Natural killer cell (primary cell): ENCODE results near the gene LRP8. TPM values are rescaled to one million over a fixed set of nuclear protein-coding genes. Genes with fewer than 3 reads are reported as not detected.

Experiments used
- ATAC-seq, 3 donors: fragments of 150-1000 bp in 2 of 3; fragments of 200-7000 bp in 1 of 3; cut with Tn5 transposase; 1 replicate in 1 of 3; 2 replicates in 2 of 3; pipeline ENCODE4 v1.10.0; 2021; ENCODE audit warnings: mild to moderate bottlenecking in 2 of 3, moderate library complexity in 2 of 3
- DNase-seq, 2 donors: peaks; one replicate each; pipeline versions ENCODE4 v3.0.0 to v3.0.0-alpha.2; 2013 to 2021; ENCODE audit warnings: mixed read lengths in 1 of 2
- H3K27ac ChIP-seq: one replicate; pipeline ENCODE4 v1.5.1; 2013; ENCODE audit warnings: mild to moderate bottlenecking, low read length
- H3K27me3 ChIP-seq: one replicate; pipeline ENCODE4 v1.6.1; 2013; ENCODE audit warnings: low read length; ENCODE audit not compliant: control insufficient read depth, insufficient read depth
- H3K36me3 ChIP-seq: one replicate; pipeline ENCODE4 v1.6.1; 2013; ENCODE audit warnings: low read length; ENCODE audit not compliant: control insufficient read depth, insufficient read depth
- H3K4me1 ChIP-seq: one replicate; pipeline ENCODE4 v1.6.1; 2013; ENCODE audit warnings: low read length; ENCODE audit not compliant: control insufficient read depth, insufficient read depth
- H3K4me3 ChIP-seq: one replicate; pipeline ENCODE4 v1.5.1; 2013; ENCODE audit warnings: low read length
- H3K9me3 ChIP-seq: one replicate; pipeline ENCODE4 v1.6.1; 2013; ENCODE audit warnings: low read length; ENCODE audit not compliant: control insufficient read depth, insufficient read depth
- H3K27ac Mint-ChIP-seq, 2 donors: one replicate each; pipeline ENCODE4 v1.8.0; 2022; ENCODE audit warnings: mild to moderate bottlenecking in 2 of 2, mixed read lengths in 2 of 2, moderate library complexity in 1 of 2
- H3K27me3 Mint-ChIP-seq, 2 donors: one replicate each; pipeline ENCODE4 v1.8.0; 2022; ENCODE audit warnings: low read depth in 2 of 2, mixed read lengths in 2 of 2
- H3K36me3 Mint-ChIP-seq: one replicate; pipeline ENCODE4 v1.8.0; 2022; ENCODE audit warnings: mixed read lengths
- H3K4me1 Mint-ChIP-seq, 2 donors: one replicate each; pipeline ENCODE4 v1.8.0; 2022; ENCODE audit warnings: mixed read lengths in 2 of 2
- H3K4me3 Mint-ChIP-seq: one replicate; pipeline ENCODE4 v1.8.0; 2022; ENCODE audit warnings: mild to moderate bottlenecking, moderate library complexity, mixed read lengths
- H3K9me3 Mint-ChIP-seq, 2 donors: one replicate each; pipeline ENCODE4 v1.8.0; 2022; ENCODE audit warnings: mixed read lengths in 2 of 2
- WGBS: methylation state at CpG from one replicate; pipeline ENCODE4 v1.1.7; 2013; ENCODE audit warnings: missing lambda C conversion rate; ENCODE audit not compliant: insufficient coverage; 5-methylcytosine and 5-hydroxymethylcytosine counted together
- intact Hi-C: fragments of 100-400 bp; cut with micrococcal nuclease; formaldehyde crosslinking; loops from one replicate; pipeline ENCODE4 v1.14.2; 2022
- total RNA-seq, 4 donors: library from RNA; stranded (reverse); fragments of 120-200 nt in 1 of 4; gene quantifications; one replicate each; pipeline versions ENCODE4 v1.2.3 to v1.2.4, GENCODE V29; 2013 to 2022
- TF ChIP-seq, protein P1 (sequence below): fragments of 200-600 bp; IDR thresholded peaks from one replicate; pipeline ENCODE4 v1.8.0; 2022; ENCODE audit warnings: antibody characterized with exemption

LRP8 gene
- total RNA-seq, 3 donors from 2014 or later (not counting 1 experiment from before 2014, with no cell fraction given), result 23.2 to 27.3 (median 24.9) TPM

DNA sequence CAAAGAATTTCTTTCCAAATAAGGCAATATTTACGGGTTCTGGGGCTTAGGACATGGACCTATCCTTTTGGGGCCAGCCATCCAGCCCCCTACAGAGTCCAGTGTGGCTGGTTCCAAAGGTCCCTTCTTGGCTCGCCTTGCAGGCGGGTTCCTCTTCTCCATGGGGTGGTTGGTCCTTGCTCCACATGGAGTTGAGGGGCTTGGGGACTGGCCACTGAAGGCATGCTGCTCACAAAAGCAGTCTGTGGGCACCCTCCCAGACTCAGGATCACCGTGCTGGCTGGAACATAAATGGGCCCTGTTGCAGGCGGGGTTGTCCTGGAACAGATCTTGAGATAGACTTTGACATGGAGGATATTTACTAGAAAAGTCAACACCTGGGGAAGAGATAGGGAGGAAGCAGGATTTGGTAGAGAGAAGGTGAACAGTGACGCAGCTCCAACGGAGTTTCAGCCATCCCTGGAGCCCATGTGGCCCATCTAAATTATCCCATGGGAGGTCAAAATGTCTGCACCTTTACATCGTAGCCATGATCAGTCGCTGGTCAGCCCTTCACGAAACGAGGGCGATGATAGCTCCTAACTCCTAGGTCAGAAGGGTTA, 39.1 kb upstream of the LRP8 start:
- ATAC-seq (no peak), DNase-seq (no peak)
- intact Hi-C loops, result no loop called here
- Mint-ChIP-seq H3K4me1 (peaks cover 9 to 13% of the 10 kb centered on the region in 2 donors), H3K9me3 (no peaks in the 10 kb centered on the region), H3K27me3 (no peaks in the 10 kb centered on the region), H3K36me3 (no peaks in the 10 kb centered on the region), H3K27ac (no peak overlapping the region), H3K4me3 (no peak overlapping the region)
- Histone ChIP-seq H3K27ac (no peak overlapping the region), H3K4me3 (no peak overlapping the region), H3K27me3 (no peaks in the 10 kb centered on the region), H3K36me3 (no peaks in the 10 kb centered on the region), H3K9me3 (no peaks in the 10 kb centered on the region), H3K4me1 (peaks cover 27% of the 10 kb centered on the region)
- TF ChIP-seq, protein P1, sequence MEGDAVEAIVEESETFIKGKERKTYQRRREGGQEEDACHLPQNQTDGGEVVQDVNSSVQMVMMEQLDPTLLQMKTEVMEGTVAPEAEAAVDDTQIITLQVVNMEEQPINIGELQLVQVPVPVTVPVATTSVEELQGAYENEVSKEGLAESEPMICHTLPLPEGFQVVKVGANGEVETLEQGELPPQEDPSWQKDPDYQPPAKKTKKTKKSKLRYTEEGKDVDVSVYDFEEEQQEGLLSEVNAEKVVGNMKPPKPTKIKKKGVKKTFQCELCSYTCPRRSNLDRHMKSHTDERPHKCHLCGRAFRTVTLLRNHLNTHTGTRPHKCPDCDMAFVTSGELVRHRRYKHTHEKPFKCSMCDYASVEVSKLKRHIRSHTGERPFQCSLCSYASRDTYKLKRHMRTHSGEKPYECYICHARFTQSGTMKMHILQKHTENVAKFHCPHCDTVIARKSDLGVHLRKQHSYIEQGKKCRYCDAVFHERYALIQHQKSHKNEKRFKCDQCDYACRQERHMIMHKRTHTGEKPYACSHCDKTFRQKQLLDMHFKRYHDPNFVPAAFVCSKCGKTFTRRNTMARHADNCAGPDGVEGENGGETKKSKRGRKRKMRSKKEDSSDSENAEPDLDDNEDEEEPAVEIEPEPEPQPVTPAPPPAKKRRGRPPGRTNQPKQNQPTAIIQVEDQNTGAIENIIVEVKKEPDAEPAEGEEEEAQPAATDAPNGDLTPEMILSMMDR, result no peak
- WGBS, result 96% methylated on average over 12 of the region's 12 CpGs

DNA sequence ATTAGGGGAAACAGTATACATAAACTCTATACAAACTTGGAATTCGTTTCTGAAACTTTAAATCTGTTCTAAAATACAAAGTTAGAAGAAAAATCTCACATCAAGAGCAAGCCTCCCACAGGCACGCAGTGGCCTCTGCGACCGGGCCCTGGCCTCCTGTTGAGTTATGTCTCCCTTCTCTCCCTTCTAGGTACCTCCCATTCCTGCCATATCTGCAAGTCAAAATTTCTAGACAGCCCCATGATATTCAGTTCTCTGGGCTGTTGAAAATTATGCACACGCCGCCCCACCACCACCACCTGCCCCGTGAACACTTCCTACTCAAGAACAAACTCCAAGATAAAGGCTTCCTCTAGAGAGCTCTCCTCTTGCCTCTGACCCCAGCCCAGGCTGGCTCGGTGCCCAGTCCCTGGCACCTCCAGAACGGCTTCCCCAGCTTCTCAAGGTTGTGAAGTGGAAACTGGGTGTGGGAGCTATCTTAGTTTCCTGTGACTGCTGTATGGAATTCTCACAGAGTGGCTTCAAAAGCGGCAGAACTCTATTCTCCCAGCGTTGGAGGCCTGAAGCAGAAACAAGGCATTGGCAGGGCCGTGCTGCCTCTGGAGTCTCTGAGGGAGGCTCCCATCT, 37.7 kb upstream of the LRP8 start:
- H3K36me3 ChIP-seq, result no peaks in the 10 kb centered on the region
- H3K27ac ChIP-seq, result no peak overlapping the region
- ATAC-seq, result no peak
- no peak overlapping the region for H3K4me3 ChIP-seq
- no peaks in the 10 kb centered on the region for H3K9me3 Mint-ChIP-seq
- no peak for DNase-seq
- WGBS, result 63% methylated on average over 11 of the region's 12 CpGs
- H3K4me1 ChIP-seq, result peaks cover 27% of the 10 kb centered on the region
- H3K27ac Mint-ChIP-seq, result no peak overlapping the region
- TF ChIP-seq, protein P1, result no peak
- no peaks in the 10 kb centered on the region for H3K36me3 Mint-ChIP-seq
- no peaks in the 10 kb centered on the region for H3K9me3 ChIP-seq
- H3K27me3 ChIP-seq, result no peaks in the 10 kb centered on the region
- H3K4me1 Mint-ChIP-seq, result peaks cover 9 to 13% of the 10 kb centered on the region in 2 donors
- intact Hi-C loops, result no loop called here
- no peak overlapping the region for H3K4me3 Mint-ChIP-seq
- peaks cover 0 to 1% of the 10 kb centered on the region in 2 donors for H3K27me3 Mint-ChIP-seq

DNA sequence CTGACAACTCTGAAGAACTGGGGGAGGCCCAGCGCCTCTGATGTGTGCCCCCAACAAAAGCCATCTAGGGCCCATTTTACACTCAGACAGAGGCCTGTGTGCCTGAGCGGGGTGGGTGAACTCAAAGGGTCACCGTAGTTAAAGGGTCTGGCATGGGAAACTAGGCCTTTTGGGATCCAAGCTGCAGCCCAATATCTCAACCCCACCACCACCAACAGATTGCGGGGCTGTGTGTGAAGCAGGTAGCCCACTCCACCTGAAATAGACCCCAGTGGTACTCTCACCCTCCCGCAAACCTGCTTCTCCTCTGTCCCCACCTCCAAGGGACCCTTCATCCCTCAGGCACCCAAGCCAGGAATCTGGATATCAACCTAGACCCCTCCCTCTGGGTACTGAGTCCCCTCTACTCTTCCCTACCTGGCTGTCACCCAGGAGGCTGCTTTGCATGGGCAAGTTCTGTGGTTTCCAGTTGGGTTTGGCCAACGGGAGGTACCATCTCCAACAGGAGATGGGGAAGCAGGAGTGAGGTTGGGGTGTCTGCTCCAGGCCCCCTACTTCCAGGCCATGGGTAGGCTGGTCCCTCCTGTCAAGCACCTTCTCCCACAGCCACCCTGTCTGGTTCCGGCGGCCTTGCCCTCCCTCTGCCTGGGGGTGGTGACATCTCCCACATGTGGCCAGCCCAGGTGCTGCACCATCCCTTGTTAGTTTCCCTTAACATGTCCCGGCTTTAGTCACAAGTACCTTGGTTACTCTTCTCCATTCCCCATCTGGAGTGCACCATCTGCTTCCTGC, 35.2 kb upstream of the LRP8 start:
- Mint-ChIP-seq H3K9me3 (no peaks in the 10 kb centered on the region), H3K4me1 (peaks cover 5 to 7% of the 10 kb centered on the region in 2 donors), H3K27ac (no peak overlapping the region), H3K27me3 (peaks cover 5 to 16% of the 10 kb centered on the region in 2 donors), H3K4me3 (no peak overlapping the region), H3K36me3 (peaks cover 5% of the 10 kb centered on the region)
- H3K27me3 ChIP-seq, result no peaks in the 10 kb centered on the region
- no peak overlapping the region for H3K4me3 ChIP-seq
- no peaks in the 10 kb centered on the region for H3K36me3 ChIP-seq
- peaks cover 20% of the 10 kb centered on the region for H3K4me1 ChIP-seq
- DNase-seq (peak in 1 of 2 donors; percentile 4), ATAC-seq (no peak)
- WGBS, result 89% methylated on average over 9 of the region's 9 CpGs
- H3K9me3 ChIP-seq, result no peaks in the 10 kb centered on the region
- intact Hi-C loops, result no loop called here
- no peak overlapping the region for H3K27ac ChIP-seq
- TF ChIP-seq, protein P1, result no peak
